K562 (cell line): Measurements from ENCODE around the gene CCDC7. TPM values are rescaled to one million over a fixed set of nuclear protein-coding genes. Genes with fewer than 3 reads are reported as not detected.

Experiments used
- ADNP ChIP-seq: fragments of 200-800 bp; sonication (Bioruptor generic); IDR thresholded peaks from 2 replicates; pipeline ENCODE4 v1.6.1; 2016; ENCODE audit warnings: missing genetic modification characterization, missing compliant biosample characterization
- ARID1B ChIP-seq: fragments of 450-650 bp; IDR thresholded peaks from 2 replicates; pipeline ENCODE4 v1.6.1; 2016; ENCODE audit warnings: antibody characterized with exemption, mild to moderate bottlenecking, inconsistent platforms
- CAMTA2 ChIP-seq: fragments of 250-450 bp; sonication (Bioruptor Pico); conservative IDR thresholded peaks from 2 replicates; pipeline ENCODE4 v1.5.1; 2022
- HDGF ChIP-seq: fragments of 450-650 bp; IDR thresholded peaks from 2 replicates; pipeline ENCODE4 v1.6.1; 2016
- PHF21A ChIP-seq: fragments of 450-650 bp; IDR thresholded peaks from 2 replicates; pipeline ENCODE4 v1.6.1; 2017; ENCODE audit warnings: low read depth, borderline replicate concordance
- POLR3G ChIP-seq: IDR thresholded peaks from 2 replicates; pipeline ENCODE4 v1.6.1; 2011; ENCODE audit not compliant: insufficient read length, insufficient replicate concordance; ENCODE audit errors: extremely low read depth
- RBM34 ChIP-seq: fragments of 200-400 bp; formaldehyde crosslinking; IDR thresholded peaks from 2 replicates; pipeline ENCODE4 v1.6.1; 2018; ENCODE audit warnings: low read length, borderline replicate concordance; ENCODE audit not compliant: insufficient read depth
- RCOR1 ChIP-seq, 2 experiments: IDR thresholded peaks; 2 replicates each; pipeline ENCODE4 v1.6.1; 2012; ENCODE audit warnings: low read depth in 2 of 2, low read length in 2 of 2, borderline replicate concordance in 1 of 2, improper control_type of control experiment in 1 of 2
- ZFP1 ChIP-seq: fragments of 450-650 bp; formaldehyde crosslinking; IDR thresholded peaks from 2 replicates; pipeline ENCODE4 v1.4.0; 2020; ENCODE audit warnings: mild to moderate bottlenecking, mixed read lengths
- ZNF217 ChIP-seq: sonication (generic); formaldehyde crosslinking; IDR thresholded peaks from 2 replicates; pipeline ENCODE4 v1.8.0; 2022; ENCODE audit warnings: mild to moderate bottlenecking, missing genetic modification reagents
- ZNF561 ChIP-seq: fragments of 450-650 bp; formaldehyde crosslinking; conservative IDR thresholded peaks from 2 replicates; pipeline ENCODE4 v1.4.0; 2020; ENCODE audit warnings: mild to moderate bottlenecking, moderate library complexity
- polyA plus RNA-seq, 8 experiments: library from polyadenylated mRNA; depleted of rRNA in 4 of 8; stranded (reverse) in 5 of 8; unstranded in 3 of 8; fragments of >200 nt; fragmentation: Nextera tagmentation in 2 of 8; fragmentation: Illumina TruSeq in 1 of 8; extraction: Ambion mirVana in 2 of 8; extraction: Trizol in 1 of 8; gene quantifications; 2 replicates each; pipeline versions ENCODE4 v1.2.1 to v1.2.3, GENCODE V29; 2011 to 2014; ENCODE audit warnings: inconsistent platforms in 1 of 8, missing spikeins in 1 of 8
- total RNA-seq, 7 experiments: library from RNA; depleted of rRNA in 6 of 7; stranded (reverse); fragments of >200 nt in 6 of 7; fragmentation: Illumina TruSeq in 2 of 7; extraction: Trizol in 2 of 7; gene quantifications; 2 replicates each; pipeline versions ENCODE4 v1.2.1 to v1.2.3, GENCODE V29; 2011 to 2021; ENCODE audit warnings: low replicate concordance in 1 of 7
- TF ChIP-seq, protein P1 (sequence below), 2 experiments: fragments of 450-650 bp; IDR thresholded peaks; 2 replicates each; pipeline ENCODE4 v1.6.1; 2018; ENCODE audit warnings: mild to moderate bottlenecking in 2 of 2, low read depth in 1 of 2; ENCODE audit not compliant: partially characterized antibody in 2 of 2
- TF ChIP-seq, protein P2 (sequence below): fragments of 150-350 bp; conservative IDR thresholded peaks from 2 replicates; pipeline ENCODE4 v1.6.1; 2014; ENCODE audit warnings: low read length
- TF ChIP-seq, protein P3 (sequence below): fragments of 250-450 bp; sonication (Bioruptor Pico); IDR thresholded peaks from 2 replicates; pipeline ENCODE4 v1.8.0; 2022; ENCODE audit warnings: moderate library complexity, mild to moderate bottlenecking, inconsistent platforms

CCDC7 gene
- total and polyA plus RNA-seq, 9 of the 15 experiments (the other 6 are each of a cell fraction or from before 2014, with no cell fraction given): 1.5 to 6.6 (median 2.7) TPM

DNA sequence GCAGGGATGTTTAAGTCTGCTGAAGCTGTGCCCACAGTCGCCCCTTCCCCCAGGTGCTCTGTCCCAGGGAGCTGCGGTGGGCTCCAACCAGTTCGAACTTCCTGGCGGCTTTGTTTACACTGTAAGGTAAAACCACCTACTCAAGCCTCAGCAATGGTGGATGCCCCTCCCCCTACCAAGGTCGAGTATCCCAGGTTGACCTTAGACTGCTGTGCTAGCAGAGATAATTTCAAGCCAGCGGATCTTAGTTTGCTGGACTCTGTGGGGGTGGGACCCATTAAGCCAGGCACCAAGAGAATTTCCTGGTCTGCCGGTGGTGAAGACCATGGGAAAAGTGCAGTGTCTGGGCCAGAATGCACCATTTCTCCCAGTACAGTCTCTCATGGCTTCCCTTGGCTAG lies 56.0 kb downstream of the CCDC7 start (continued):
- TF ChIP-seq, protein P1, sequence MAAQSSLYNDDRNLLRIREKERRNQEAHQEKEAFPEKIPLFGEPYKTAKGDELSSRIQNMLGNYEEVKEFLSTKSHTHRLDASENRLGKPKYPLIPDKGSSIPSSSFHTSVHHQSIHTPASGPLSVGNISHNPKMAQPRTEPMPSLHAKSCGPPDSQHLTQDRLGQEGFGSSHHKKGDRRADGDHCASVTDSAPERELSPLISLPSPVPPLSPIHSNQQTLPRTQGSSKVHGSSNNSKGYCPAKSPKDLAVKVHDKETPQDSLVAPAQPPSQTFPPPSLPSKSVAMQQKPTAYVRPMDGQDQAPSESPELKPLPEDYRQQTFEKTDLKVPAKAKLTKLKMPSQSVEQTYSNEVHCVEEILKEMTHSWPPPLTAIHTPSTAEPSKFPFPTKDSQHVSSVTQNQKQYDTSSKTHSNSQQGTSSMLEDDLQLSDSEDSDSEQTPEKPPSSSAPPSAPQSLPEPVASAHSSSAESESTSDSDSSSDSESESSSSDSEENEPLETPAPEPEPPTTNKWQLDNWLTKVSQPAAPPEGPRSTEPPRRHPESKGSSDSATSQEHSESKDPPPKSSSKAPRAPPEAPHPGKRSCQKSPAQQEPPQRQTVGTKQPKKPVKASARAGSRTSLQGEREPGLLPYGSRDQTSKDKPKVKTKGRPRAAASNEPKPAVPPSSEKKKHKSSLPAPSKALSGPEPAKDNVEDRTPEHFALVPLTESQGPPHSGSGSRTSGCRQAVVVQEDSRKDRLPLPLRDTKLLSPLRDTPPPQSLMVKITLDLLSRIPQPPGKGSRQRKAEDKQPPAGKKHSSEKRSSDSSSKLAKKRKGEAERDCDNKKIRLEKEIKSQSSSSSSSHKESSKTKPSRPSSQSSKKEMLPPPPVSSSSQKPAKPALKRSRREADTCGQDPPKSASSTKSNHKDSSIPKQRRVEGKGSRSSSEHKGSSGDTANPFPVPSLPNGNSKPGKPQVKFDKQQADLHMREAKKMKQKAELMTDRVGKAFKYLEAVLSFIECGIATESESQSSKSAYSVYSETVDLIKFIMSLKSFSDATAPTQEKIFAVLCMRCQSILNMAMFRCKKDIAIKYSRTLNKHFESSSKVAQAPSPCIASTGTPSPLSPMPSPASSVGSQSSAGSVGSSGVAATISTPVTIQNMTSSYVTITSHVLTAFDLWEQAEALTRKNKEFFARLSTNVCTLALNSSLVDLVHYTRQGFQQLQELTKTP (IDR thresholded peaks at IDR 0.05; ENCODE audit: low read depth in 1 of 2, partially characterized antibody in 2 of 2): no peak
- TF ChIP-seq ZNF561 (CRISPR knock-in tag): no peak
- peak; percentile 92 for TF ChIP-seq ARID1B
- no peak for TF ChIP-seq POLR3G
- no peak for TF ChIP-seq RBM34
- no peak for TF ChIP-seq HDGF
- no peak for TF ChIP-seq ZNF217 (CRISPR knock-in tag)
- TF ChIP-seq, protein P2, sequence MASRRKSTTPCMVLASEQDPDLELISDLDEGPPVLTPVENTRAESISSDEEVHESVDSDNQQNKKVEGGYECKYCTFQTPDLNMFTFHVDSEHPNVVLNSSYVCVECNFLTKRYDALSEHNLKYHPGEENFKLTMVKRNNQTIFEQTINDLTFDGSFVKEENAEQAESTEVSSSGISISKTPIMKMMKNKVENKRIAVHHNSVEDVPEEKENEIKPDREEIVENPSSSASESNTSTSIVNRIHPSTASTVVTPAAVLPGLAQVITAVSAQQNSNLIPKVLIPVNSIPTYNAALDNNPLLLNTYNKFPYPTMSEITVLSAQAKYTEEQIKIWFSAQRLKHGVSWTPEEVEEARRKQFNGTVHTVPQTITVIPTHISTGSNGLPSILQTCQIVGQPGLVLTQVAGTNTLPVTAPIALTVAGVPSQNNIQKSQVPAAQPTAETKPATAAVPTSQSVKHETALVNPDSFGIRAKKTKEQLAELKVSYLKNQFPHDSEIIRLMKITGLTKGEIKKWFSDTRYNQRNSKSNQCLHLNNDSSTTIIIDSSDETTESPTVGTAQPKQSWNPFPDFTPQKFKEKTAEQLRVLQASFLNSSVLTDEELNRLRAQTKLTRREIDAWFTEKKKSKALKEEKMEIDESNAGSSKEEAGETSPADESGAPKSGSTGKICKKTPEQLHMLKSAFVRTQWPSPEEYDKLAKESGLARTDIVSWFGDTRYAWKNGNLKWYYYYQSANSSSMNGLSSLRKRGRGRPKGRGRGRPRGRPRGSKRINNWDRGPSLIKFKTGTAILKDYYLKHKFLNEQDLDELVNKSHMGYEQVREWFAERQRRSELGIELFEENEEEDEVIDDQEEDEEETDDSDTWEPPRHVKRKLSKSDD: no peak
- TF ChIP-seq ADNP (tag): no peak
- TF ChIP-seq ZFP1: no peak
- no peak for TF ChIP-seq CAMTA2 (CRISPR knock-in tag)
- peak in 1 of 2 experiments; percentile 44; a peak in 1 of 4 replicates for TF ChIP-seq RCOR1 (IDR thresholded peaks at IDR 0.05; ENCODE audit: borderline replicate concordance in 1 of 2, low read depth in 2 of 2, low read length in 2 of 2)
- TF ChIP-seq, protein P3, sequence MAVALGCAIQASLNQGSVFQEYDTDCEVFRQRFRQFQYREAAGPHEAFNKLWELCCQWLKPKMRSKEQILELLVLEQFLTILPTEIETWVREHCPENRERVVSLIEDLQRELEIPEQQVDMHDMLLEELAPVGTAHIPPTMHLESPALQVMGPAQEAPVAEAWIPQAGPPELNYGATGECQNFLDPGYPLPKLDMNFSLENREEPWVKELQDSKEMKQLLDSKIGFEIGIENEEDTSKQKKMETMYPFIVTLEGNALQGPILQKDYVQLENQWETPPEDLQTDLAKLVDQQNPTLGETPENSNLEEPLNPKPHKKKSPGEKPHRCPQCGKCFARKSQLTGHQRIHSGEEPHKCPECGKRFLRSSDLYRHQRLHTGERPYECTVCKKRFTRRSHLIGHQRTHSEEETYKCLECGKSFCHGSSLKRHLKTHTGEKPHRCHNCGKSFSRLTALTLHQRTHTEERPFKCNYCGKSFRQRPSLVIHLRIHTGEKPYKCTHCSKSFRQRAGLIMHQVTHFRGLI (CRISPR knock-in tag): no peak
- no peak for TF ChIP-seq PHF21A
